SK-N-MC (cell line): Measurements from ENCODE around the gene DZIP1L.

ENCODE experiments used
- EZH2 ChIP-seq: fragments of 200-600 bp; sonication (generic); IDR thresholded peaks from one replicate; pipeline ENCODE4 v1.6.1; 2017; ENCODE audit warnings: antibody characterized with exemption
- POLR2AphosphoS5 ChIP-seq: IDR thresholded peaks from 2 replicates; pipeline ENCODE4 v1.6.1; 2012; ENCODE audit warnings: mild to moderate bottlenecking, low read depth, low read length, borderline replicate concordance

DNA sequence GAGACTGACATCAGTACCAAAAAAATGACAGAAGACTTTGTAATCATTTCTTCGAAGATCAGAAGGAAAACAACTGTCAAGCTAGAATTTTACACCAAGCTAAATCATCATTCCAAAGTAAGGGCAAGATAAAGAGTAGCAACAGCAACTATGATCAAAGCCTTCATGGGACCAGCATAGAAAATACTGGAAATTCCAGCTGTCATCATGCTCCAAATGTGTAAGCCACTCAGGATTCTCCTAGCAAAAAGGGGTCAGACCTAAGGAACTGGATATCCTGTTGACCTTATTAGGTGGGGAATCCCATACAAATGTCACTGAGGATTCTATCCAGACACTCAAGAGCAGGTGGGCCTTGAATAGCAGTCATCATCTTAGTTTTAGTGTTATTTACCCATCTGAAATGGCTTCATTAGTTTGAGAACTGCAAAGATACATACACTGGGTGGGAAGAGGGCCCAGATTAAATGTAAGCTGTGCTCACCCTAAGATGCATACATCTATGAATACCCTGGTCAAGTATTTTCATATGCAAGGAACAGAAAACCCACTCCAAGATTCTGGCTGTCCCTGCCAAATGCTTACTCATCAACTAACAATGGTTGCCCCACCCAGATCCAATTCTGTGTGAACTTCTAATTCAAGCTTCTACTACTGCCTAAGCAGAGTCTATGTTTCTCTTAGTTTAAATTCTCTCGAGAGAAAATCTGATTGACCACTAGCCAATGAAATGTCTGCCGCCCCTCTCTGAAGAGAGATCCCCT is 72.0 kb downstream of the DZIP1L start:
- TF ChIP-seq POLR2AphosphoS5 (no peak), EZH2 (no peak)
